Gastroesophageal sphincter (tissue), 3 donors: ENCODE measurements around the gene DNAAF9.

ENCODE experiments used
- EP300 ChIP-seq: sonication (generic); formaldehyde crosslinking; IDR thresholded peaks from one replicate; pipeline ENCODE4 v1.6.1; 2017; ENCODE audit warnings: antibody characterized with exemption, mild to moderate bottlenecking
- POLR2A ChIP-seq, 2 donors: fragments of 450-650 bp; IDR thresholded peaks; one replicate each; pipeline ENCODE4 v1.6.1; 2017; ENCODE audit warnings: antibody characterized with exemption in 2 of 2, mild to moderate bottlenecking in 2 of 2, moderate library complexity in 1 of 2
- POLR2AphosphoS5 ChIP-seq: sonication (generic); formaldehyde crosslinking; IDR thresholded peaks from one replicate; pipeline ENCODE4 v1.6.1; 2017; ENCODE audit warnings: antibody characterized with exemption
- TF ChIP-seq, protein P1 (sequence below), 4 experiments: fragments of 200-600 bp in 2 of 4; fragments of 450-650 bp in 2 of 4; sonication (generic) in 1 of 4; IDR thresholded peaks; one replicate each; pipeline ENCODE4 v1.5.1; 2017 to 2019; ENCODE audit warnings: antibody characterized with exemption in 4 of 4, mild to moderate bottlenecking in 2 of 4, moderate library complexity in 2 of 4

DNA sequence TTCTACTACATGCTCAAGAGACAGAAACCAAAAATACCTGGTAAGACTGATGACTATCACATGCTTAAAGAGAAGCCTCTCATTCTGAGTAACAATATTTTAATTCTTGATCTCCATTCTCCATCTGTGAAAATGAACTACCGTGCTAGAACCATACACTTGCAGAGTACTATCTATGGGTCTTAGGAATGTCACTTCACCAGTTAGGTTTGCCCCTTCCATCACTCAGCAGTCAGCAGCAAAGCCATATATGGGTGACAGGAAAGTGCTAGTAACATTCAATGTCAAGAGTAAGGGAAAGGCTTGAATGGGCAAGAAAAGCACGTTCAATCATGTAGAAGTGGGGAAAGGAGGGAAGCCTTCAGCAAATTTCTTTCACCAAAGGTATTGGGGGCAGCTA is 2.3 kb downstream of the DNAAF9 start:
- no peak for TF ChIP-seq EP300
- TF ChIP-seq, protein P1, sequence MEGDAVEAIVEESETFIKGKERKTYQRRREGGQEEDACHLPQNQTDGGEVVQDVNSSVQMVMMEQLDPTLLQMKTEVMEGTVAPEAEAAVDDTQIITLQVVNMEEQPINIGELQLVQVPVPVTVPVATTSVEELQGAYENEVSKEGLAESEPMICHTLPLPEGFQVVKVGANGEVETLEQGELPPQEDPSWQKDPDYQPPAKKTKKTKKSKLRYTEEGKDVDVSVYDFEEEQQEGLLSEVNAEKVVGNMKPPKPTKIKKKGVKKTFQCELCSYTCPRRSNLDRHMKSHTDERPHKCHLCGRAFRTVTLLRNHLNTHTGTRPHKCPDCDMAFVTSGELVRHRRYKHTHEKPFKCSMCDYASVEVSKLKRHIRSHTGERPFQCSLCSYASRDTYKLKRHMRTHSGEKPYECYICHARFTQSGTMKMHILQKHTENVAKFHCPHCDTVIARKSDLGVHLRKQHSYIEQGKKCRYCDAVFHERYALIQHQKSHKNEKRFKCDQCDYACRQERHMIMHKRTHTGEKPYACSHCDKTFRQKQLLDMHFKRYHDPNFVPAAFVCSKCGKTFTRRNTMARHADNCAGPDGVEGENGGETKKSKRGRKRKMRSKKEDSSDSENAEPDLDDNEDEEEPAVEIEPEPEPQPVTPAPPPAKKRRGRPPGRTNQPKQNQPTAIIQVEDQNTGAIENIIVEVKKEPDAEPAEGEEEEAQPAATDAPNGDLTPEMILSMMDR (IDR thresholded peaks at IDR 0.05): no peak
- no peak for TF ChIP-seq POLR2A (IDR thresholded peaks at IDR 0.05)
- TF ChIP-seq POLR2AphosphoS5: no peak
